Hematopoietic multipotent progenitor cell treated with erythropoietin and hydrocortisone succinate and interleukin-3 and kit ligand, for 6 days (in vitro differentiated cells): ENCODE measurements around the gene FMO3.

Source experiments
- DNase-seq: peaks from one replicate; pipeline ENCODE4 v3.0.0-alpha.2; 2015

FMO3 gene

GRCh38 chr1:171090604-171091003, at the start of gene FMO3:
TSS of gene FMO3 (plus strand) at chr1:171090905. CDS start at chr1:171092659, 1,754 bp downstream.
- no peak for DNase-seq

- no peak for DNase-seq
Observed at GRCh38 chr1:171048014-171048413, 42.7 kb upstream of the FMO3 start.

DNA sequence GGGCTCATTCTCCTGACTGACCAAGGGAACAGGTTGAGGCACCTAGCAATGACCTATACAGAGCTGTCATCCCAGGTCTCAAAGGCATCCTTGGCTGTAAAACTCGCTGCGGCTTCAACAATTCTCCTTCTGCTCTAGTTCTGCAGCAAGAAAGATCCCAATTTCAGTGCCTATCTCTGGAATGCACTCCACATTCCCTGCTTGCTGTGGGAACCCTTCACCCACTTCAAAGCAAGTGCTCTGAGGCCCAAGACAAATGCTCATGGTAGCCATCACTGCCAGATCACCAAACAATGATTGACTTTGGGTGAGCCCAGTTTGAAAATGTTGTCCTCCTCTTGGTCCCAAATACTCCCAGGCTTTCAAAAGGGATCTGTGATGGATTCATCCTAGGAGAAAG, 37.7 kb upstream of the FMO3 start:
- DNase-seq, result no peak

DNA sequence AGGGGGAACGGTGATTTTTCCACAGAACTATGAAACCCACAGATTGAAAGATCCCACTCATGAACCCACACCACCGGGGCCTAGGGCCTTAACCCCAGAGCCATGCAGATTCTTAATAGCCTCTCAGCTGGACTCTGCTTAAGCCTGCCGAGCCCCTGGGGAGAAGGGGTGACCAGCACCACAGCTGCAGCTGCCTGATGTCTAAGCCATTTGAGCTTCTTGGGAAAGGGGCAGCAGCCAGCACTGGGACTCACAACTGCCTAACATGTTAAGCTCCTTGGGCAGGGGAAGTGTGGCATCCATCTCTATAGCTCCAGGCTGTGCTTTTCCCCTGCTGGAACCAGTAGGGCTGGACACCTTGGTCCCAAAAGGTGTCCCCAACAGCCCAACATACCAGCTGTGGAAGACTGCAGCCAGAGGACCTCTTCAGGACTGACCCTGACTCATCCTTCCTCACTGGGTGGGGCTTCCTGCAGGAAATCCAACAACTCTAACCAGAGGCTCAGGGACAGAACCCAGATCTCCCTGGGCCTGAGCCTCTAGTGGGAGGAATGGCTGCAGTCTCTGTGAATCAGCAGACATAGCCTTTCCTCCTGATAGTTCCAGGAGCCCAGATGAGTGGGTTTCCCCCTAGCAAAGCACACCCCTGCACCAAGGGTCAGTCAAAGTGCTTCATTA, 34.6 kb upstream of the FMO3 start:
- no peak for DNase-seq

GRCh38 chr1:171061425-171062143, 29.1 kb upstream of the FMO3 start:
- DNase-seq, result no peak

- no peak for DNase-seq
Observed at GRCh38 chr1:171062902-171063301, 27.8 kb upstream of the FMO3 start.

GRCh38 chr1:171075041-171075440, 15.7 kb upstream of the FMO3 start:
- no peak for DNase-seq

DNA sequence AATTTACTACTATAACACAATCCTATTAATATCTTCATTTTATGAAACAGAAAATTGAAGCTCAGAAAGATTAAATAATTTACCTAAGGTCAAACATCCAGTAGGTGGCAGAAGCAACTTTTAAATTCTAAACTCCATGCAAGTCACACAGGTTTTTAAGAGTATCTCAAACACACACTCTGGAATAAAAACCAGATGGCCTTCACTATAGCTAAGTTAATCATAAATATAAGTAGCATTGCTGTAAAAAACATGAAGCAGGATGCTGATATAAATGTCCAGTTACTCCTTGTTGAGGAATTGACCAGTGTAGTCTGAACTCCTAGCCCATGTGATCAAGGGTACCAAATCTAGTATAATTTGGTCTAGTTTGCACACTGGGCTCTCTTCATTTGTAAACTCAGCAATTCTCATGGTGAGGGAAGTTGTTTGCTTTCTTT, 9.4 kb upstream of the FMO3 start:
- peak; percentile 22 for DNase-seq

- no peak for DNase-seq
Observed at GRCh38 chr1:171081763-171082201, 8.9 kb upstream of the FMO3 start.

DNA sequence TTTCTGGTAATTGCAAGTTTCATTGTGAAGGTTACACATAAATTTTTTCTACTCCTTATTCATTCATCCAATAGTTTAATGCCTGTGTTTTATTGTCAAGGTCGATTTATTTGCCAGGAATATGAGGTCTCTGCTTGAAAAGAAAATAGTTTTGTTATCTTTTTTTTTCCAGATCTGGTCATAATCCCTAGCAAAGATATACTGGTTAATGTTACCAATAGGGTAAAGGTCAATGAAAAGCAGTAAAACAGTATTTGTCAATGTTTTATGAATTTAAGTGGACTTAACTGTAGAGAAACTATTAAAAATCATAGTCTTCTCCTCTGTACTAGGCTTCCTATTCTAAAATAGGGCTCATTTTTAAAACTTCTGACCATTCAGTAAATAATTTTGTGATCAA, 8.1 kb upstream of the FMO3 start:
- DNase-seq, result no peak

DNA sequence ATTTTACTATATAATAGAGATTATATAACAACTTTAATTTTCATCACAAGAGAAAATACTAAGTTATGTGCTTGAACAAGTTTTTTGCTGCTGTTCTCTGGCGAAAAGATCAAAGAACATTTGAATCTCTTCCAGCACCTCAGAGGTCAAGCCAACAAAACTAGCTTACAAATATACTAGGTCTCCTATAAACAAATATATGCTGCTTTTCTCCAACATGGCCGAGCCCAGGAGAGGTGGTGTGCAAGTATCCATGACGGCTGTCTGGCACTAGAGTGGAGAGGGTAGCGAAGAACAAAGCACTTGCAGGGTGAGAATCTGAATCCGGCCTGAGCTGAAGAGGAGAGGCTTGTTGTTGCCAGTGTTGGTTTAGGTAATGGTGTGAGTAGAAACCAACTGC, 7.5 kb upstream of the FMO3 start:
- DNase-seq, result no peak

GRCh38 chr1:171084091-171084490, 6.6 kb upstream of the FMO3 start:
- DNase-seq, result no peak

GRCh38 chr1:171084870-171085269, 5.8 kb upstream of the FMO3 start:
- no peak for DNase-seq

DNA sequence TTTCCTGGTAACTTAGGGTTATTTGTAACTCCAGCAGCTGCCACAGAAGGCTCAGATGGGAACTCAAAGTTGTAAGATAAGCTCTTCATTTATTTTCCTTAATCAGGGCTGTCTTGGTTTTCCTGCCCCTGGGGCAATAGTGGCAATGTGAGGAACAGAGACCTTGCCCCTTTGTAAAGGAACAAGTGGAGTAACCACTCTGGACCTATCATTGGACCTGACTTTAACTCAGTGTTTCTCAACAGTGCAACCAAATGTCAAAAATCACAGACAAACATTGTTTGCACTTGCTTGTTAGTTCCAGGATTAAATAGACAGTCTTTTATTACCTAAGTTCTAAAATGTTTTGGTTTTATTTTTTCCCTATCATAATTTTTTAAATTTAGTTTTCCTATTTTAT, 2.8 kb upstream of the FMO3 start:
- no peak for DNase-seq

- no peak for DNase-seq
Observed at GRCh38 chr1:171103862-171104261, 13.2 kb downstream of the FMO3 start.

DNA sequence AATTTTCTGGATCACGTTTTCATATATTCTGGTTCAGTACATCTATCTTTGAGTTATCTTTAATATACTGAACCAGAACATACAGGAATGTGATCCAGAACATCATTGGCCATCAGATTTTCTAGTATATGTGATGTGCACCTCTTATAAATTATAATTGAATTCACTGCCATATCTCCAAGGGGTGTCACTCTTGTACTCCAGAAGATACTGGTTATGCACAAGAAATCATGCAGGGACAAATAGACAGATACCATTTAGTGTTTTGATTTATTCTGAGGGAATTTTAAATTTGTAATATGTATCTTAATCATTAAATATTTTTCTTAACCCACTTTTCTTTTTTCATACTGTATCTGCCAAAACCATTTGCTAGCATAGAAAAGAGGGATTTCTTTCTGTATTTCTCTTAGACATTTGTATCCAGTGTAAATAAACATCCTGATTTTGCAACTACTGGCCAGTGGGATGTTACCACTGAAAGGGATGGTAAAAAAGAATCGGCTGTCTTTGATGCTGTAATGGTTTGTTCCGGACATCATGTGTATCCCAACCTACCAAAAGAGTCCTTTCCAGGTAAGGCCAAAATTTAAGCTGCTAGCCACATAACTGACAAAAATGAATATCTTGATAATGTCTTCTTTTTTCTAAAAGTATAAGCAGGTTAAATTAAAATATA, 16.7 kb downstream of the FMO3 start:
- no peak for DNase-seq

- no peak for DNase-seq
Observed at GRCh38 chr1:171107969-171108368, 17.3 kb downstream of the FMO3 start.

GRCh38 chr1:171109966-171110365, 19.3 kb downstream of the FMO3 start:
- no peak for DNase-seq

DNA sequence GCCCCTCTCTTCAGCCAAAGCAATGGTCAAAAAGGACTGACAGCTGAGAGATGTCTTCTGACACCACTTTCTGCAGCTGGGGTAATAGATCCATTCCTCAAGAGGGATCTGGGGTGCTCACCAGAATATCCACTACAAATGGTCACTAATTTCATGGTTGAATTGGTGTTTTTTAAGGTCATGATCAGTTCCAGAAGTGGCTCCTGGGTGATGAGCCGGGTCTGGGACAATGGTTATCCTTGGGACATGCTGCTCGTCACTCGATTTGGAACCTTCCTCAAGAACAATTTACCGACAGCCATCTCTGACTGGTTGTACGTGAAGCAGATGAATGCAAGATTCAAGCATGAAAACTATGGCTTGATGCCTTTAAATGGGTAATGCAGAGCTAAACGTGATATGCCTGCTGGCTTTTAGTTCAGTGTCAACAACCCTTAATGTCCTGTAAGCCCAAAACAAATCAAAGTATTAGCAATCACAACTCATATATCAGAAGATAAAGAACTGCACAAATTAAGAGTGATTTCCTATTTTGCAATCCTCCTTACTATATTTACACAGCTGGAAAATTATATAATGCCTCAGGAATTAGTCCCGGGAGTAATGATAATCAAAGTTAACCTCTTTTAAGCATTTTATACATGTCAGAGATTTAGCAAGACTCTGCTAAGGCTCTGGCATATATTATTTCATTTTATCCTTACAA, 20.1 kb downstream of the FMO3 start:
- DNase-seq, result no peak

DNA sequence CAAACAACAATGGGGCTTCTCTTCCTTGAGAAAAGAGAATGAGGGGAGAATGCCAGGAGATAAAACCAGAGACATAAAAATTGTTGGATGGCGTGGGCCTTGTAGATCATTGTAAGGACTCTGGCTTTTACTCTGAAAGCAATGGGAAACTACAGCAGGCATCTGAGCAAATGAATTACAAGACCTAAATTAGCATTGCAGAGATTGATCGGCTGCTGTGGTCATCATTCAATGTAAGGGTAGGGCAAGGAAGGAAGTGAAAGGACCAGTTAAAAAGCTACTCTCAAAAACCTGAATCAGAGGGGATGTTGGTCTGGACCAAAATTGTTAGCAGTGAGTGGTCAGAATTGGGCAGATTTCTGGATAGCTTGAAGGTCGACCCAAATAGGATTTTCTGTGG, 21.4 kb downstream of the FMO3 start:
- no peak for DNase-seq

DNA sequence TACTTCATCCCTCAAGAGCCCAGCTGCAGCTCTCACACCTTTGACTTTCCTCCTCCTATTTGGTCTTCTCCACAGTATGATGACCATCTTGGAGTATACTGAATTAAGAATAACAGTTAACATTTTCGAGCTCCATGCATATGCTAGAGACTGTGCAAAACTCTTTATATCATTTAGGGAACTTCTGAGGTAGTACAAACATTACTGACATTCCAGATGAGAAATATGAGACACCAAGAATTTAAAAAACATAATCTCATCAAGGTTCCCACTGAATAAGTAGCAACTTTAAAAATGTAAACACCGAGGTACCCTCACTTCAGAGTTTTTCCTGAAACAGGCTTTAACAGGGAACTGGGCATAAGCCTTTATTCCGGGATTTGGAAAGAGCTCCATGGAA, 22.7 kb downstream of the FMO3 start:
- no peak for DNase-seq

DNA sequence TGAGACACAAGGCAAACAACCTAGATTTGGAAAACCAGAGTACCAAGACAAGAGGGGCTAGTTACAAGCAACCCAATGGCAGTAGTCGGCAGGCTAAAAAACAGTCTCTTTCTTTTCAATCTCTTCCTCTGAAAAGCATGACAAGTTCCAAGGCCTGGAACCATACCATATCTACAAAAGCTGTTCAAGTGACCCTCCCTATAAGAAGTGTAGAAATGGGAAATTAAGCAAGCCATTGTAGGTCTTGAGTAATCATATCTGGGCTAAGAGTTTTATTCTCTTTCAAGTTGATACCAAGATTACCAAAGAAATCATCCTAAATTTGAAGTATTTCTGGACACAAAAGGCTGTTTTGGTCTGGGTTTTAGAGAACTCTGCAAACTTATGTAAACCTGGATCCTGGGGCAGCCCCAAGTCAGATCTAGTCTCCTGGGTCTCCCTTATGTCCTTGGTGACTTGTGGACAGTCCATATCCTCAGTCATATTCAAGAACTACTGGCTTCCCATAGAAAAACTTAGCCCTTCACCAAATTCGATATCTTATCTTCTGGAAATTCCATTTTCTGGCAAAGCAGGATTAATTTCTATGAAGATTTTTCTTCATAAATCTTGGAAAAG, 24.7 kb downstream of the FMO3 start:
- DNase-seq, result peak; percentile 1

GRCh38 chr1:171116676-171117075, 26.0 kb downstream of the FMO3 start:
- DNase-seq, result no peak
